Nephron (organoid): ENCODE data around the gene KMT5C.
A peak's percentile ranks its signal among the peaks of the same experiment; 100 is the strongest.

Experiments
- H3K27ac Mint-ChIP-seq, 3 experiments: 2 replicates each; pipeline ENCODE4 v1.8.0; 2020; ENCODE audit warnings: mixed read lengths in 3 of 3, mild to moderate bottlenecking in 2 of 3, moderate library complexity in 1 of 3
- H3K27me3 Mint-ChIP-seq: 2 replicates; pipeline ENCODE4 v1.8.0; 2021; ENCODE audit warnings: low read depth, mild to moderate bottlenecking, moderate library complexity, mixed read lengths
- H3K36me3 Mint-ChIP-seq: 2 replicates; pipeline ENCODE4 v1.8.0; 2020; ENCODE audit warnings: low read depth, mixed read lengths
- H3K4me1 Mint-ChIP-seq: 2 replicates; pipeline ENCODE4 v1.8.0; 2020; ENCODE audit warnings: mixed read lengths
- H3K4me3 Mint-ChIP-seq, 3 experiments: 2 replicates each; pipeline ENCODE4 v1.8.0; 2020; ENCODE audit warnings: mild to moderate bottlenecking in 3 of 3, mixed read lengths in 3 of 3, moderate library complexity in 2 of 3
- H3K9me3 Mint-ChIP-seq: 2 replicates; pipeline ENCODE4 v1.8.0; 2020; ENCODE audit warnings: mixed read lengths
- CTCF ChIP-seq, 3 experiments: fragments of 200-600 bp; sonication (generic); IDR thresholded peaks; one replicate each; pipeline ENCODE4 v1.5.0; 2021; ENCODE audit warnings: antibody characterized with exemption in 3 of 3; ENCODE audit not compliant: unreplicated experiment in 3 of 3

Gene KMT5C

GRCh38 chr19:55333870-55334269, 5.8 kb upstream of the KMT5C start:
- Mint-ChIP-seq H3K27ac (peak overlapping the region; percentile 60 to 86 (median 60)), H3K4me1 (peaks cover 6% of the 10 kb centered on the region), H3K9me3 (no peaks in the 10 kb centered on the region), H3K36me3 (no peaks in the 10 kb centered on the region), H3K27me3 (peaks cover 7% of the 10 kb centered on the region), H3K4me3 (no peak overlapping the region)
- no peak for TF ChIP-seq CTCF (IDR thresholded peaks at IDR 0.05; ENCODE audit: unreplicated experiment in 3 of 3)

GRCh38 chr19:55336101-55336500, 3.6 kb upstream of the KMT5C start:
- Mint-ChIP-seq H3K4me1 (peaks cover 6% of the 10 kb centered on the region), H3K27me3 (peaks cover 7% of the 10 kb centered on the region), H3K4me3 (no peak overlapping the region), H3K9me3 (no peaks in the 10 kb centered on the region), H3K27ac (no peak overlapping the region), H3K36me3 (no peaks in the 10 kb centered on the region)
- no peak for TF ChIP-seq CTCF (IDR thresholded peaks at IDR 0.05; ENCODE audit: unreplicated experiment in 3 of 3)

- Mint-ChIP-seq H3K9me3 (no peaks in the 10 kb centered on the region), H3K27ac (peak overlapping the region; percentile 80 to 98 (median 90)), H3K27me3 (peaks cover 4% of the 10 kb centered on the region), H3K4me3 (peak overlapping the region; percentile 95 to 98 (median 96)), H3K36me3 (peaks cover 12% of the 10 kb centered on the region), H3K4me1 (peaks cover 17% of the 10 kb centered on the region)
- TF ChIP-seq CTCF (IDR thresholded peaks at IDR 0.05; ENCODE audit: unreplicated experiment in 3 of 3): no peak
Observed at GRCh38 chr19:55339889-55340783, 460 bp downstream of the KMT5C start.

- Mint-ChIP-seq H3K9me3 (no peaks in the 10 kb centered on the region), H3K4me1 (peaks cover 24% of the 10 kb centered on the region), H3K27me3 (peaks cover 4% of the 10 kb centered on the region), H3K27ac (peak overlapping the region in 2 of 3 experiments; percentile 81 to 98), H3K36me3 (peaks cover 16% of the 10 kb centered on the region), H3K4me3 (peak overlapping the region; percentile 90 to 98 (median 94))
- no peak for TF ChIP-seq CTCF (IDR thresholded peaks at IDR 0.05; ENCODE audit: unreplicated experiment in 3 of 3)
Observed at GRCh38 chr19:55340784-55341147, 1.1 kb downstream of the KMT5C start.

GRCh38 chr19:55341171-55341588, 1.5 kb downstream of the KMT5C start:
- Mint-ChIP-seq H3K27ac (peak overlapping the region; percentile 31 to 98 (median 87)), H3K27me3 (peaks cover 4% of the 10 kb centered on the region), H3K4me1 (peaks cover 28% of the 10 kb centered on the region), H3K4me3 (peak overlapping the region; percentile 90 to 98 (median 94)), H3K36me3 (peaks cover 16% of the 10 kb centered on the region), H3K9me3 (no peaks in the 10 kb centered on the region)
- TF ChIP-seq CTCF (IDR thresholded peaks at IDR 0.05; ENCODE audit: unreplicated experiment in 3 of 3): no peak
